CD1c-positive myeloid dendritic cell (primary cell): Measurements from ENCODE around the gene TEAD3.
A peak's percentile ranks its signal among the peaks of the same experiment; 100 is the strongest.
"Not testable (repeated sequence)": the region's sequence is repeated elsewhere in the genome, so short reads cannot be mapped to it uniquely, and the experiment has no call there.

Experiments used
- DNase-seq: peaks from one replicate; pipeline ENCODE4 v3.0.0-alpha.2; 2016; ENCODE audit errors: extremely low spot score

Gene TEAD3

GRCh38 chr6:35496841-35497570 is at the start of gene TEAD3:
TSS of gene TEAD3 (minus strand) at chr6:35497079.
- DNase-seq: peak; percentile 41

- DNase-seq: no peak
These were observed 48.0 kb upstream of the TEAD3 start for GRCh38 chr6:35544769-35545361.

- no peak for DNase-seq
These were observed 46.7 kb upstream of the TEAD3 start for GRCh38 chr6:35543459-35544193.

GRCh38 chr6:35541836-35542235 is 45.0 kb upstream of the TEAD3 start:
- DNase-seq: no peak

GRCh38 chr6:35539223-35539622 is 42.3 kb upstream of the TEAD3 start:
- no peak for DNase-seq

GRCh38 chr6:35535847-35536246 is 39.0 kb upstream of the TEAD3 start:
- not testable (repeated sequence) for DNase-seq

- no peak for DNase-seq
These were observed 37.7 kb upstream of the TEAD3 start for GRCh38 chr6:35534407-35535170.

- DNase-seq: no peak
These were observed 37.1 kb upstream of the TEAD3 start for GRCh38 chr6:35533981-35534380.

GRCh38 chr6:35532126-35532525 is 35.2 kb upstream of the TEAD3 start:
- no peak for DNase-seq

- DNase-seq: no peak
These were observed 27.6 kb upstream of the TEAD3 start for GRCh38 chr6:35524380-35525020.

- peak; percentile 80 for DNase-seq
These were observed 26.1 kb upstream of the TEAD3 start for GRCh38 chr6:35522660-35523658.

- DNase-seq: no peak
These were observed 25.3 kb upstream of the TEAD3 start for GRCh38 chr6:35522151-35522550.

- no peak for DNase-seq
These were observed 24.4 kb upstream of the TEAD3 start for GRCh38 chr6:35521235-35521634.

GRCh38 chr6:35519313-35520015 is 22.6 kb upstream of the TEAD3 start:
- no peak for DNase-seq

- DNase-seq: no peak
These were observed 21.9 kb upstream of the TEAD3 start for GRCh38 chr6:35518566-35519312.

GRCh38 chr6:35517978-35518377 is 21.1 kb upstream of the TEAD3 start:
- not testable (repeated sequence) for DNase-seq

- no peak for DNase-seq
These were observed 19.8 kb upstream of the TEAD3 start for GRCh38 chr6:35516712-35517111.

- DNase-seq: not testable (repeated sequence)
These were observed 19.1 kb upstream of the TEAD3 start for GRCh38 chr6:35515939-35516338.

GRCh38 chr6:35514587-35514986 is 17.7 kb upstream of the TEAD3 start:
- DNase-seq: no peak
